HepG2 (cell line): ENCODE measurements around the gene DOCK1.

ENCODE experiments used
- ATF2 ChIP-seq: sonication (generic); formaldehyde crosslinking; IDR thresholded peaks from 2 replicates; pipeline ENCODE4 v1.4.0; 2020; ENCODE audit warnings: missing genetic modification reagents
- CTCF ChIP-seq: sonication (generic); formaldehyde crosslinking; IDR thresholded peaks from 2 replicates; pipeline ENCODE4 v1.5.0; 2020; ENCODE audit warnings: mild to moderate bottlenecking, missing genetic modification reagents, moderate library complexity
- PLRG1 ChIP-seq: fragments of 450-650 bp; conservative IDR thresholded peaks from 2 replicates; pipeline ENCODE4 v1.6.1; 2016
- POLR2AphosphoS5 ChIP-seq: IDR thresholded peaks from 2 replicates; pipeline ENCODE4 v1.6.1; 2012; ENCODE audit warnings: low read depth, low read length
- RAD21 ChIP-seq: fragments of 450-650 bp; formaldehyde crosslinking; IDR thresholded peaks from 2 replicates; pipeline ENCODE4 v1.5.0; 2020; ENCODE audit warnings: mild to moderate bottlenecking
- ZBTB43 ChIP-seq: sonication (generic); formaldehyde crosslinking; conservative IDR thresholded peaks from 2 replicates; pipeline ENCODE4 v1.4.0; 2020; ENCODE audit warnings: missing genetic modification reagents
- ZFP41 ChIP-seq: sonication (generic); formaldehyde crosslinking; IDR thresholded peaks from 2 replicates; pipeline ENCODE4 v1.4.0; 2020; ENCODE audit warnings: mild to moderate bottlenecking, missing genetic modification reagents, borderline replicate concordance
- ZNF296 ChIP-seq: sonication (generic); formaldehyde crosslinking; conservative IDR thresholded peaks from 2 replicates; pipeline ENCODE4 v1.5.0; 2020; ENCODE audit warnings: mild to moderate bottlenecking, missing genetic modification reagents

GRCh38 chr10:127198721-127199120, 293.5 kb downstream of the DOCK1 start:
- TF ChIP-seq RAD21 = no peak
- TF ChIP-seq CTCF (CRISPR knock-in tag) = no peak
- no peak for TF ChIP-seq ZBTB43 (CRISPR knock-in tag)
- no peak for TF ChIP-seq PLRG1
- TF ChIP-seq ZFP41 (CRISPR knock-in tag) = no peak
- no peak for TF ChIP-seq POLR2AphosphoS5
- no peak for TF ChIP-seq ZNF296
- TF ChIP-seq ATF2 (CRISPR knock-in tag) = no peak
